Activated naive CD8-positive, alpha-beta T cell treated with anti-CD3 and anti-CD28 coated beads, Interleukin-2, amount 50 U/mL, for 24 hours (primary cell): ENCODE measurements around the gene SNRNP27.
"Not testable (repeated sequence)": the region's sequence is repeated elsewhere in the genome, so short reads cannot be mapped to it uniquely, and the experiment has no call there.

Experiments used
- ATAC-seq: fragments of 150-1000 bp; cut with Tn5 transposase; one replicate; pipeline ENCODE4 v1.10.0; 2021
- DNase-seq: peaks from one replicate; pipeline ENCODE4 v3.0.0; 2021
- H3K27ac Mint-ChIP-seq: one replicate; pipeline ENCODE4 v1.8.0; 2021; ENCODE audit warnings: mild to moderate bottlenecking, mixed read lengths
- H3K27me3 Mint-ChIP-seq: one replicate; pipeline ENCODE4 v1.8.0; 2021; ENCODE audit warnings: mixed read lengths
- H3K36me3 Mint-ChIP-seq: one replicate; pipeline ENCODE4 v1.8.0; 2021; ENCODE audit warnings: low read depth, mixed read lengths
- H3K4me1 Mint-ChIP-seq: one replicate; pipeline ENCODE4 v1.8.0; 2021; ENCODE audit warnings: mixed read lengths
- H3K4me3 Mint-ChIP-seq: one replicate; pipeline ENCODE4 v1.8.0; 2021; ENCODE audit warnings: mild to moderate bottlenecking, moderate library complexity, mixed read lengths
- H3K9me3 Mint-ChIP-seq: one replicate; pipeline ENCODE4 v1.8.0; 2021; ENCODE audit warnings: mixed read lengths

SNRNP27 gene

GRCh38 chr2:69947325-69947931 is 53.7 kb downstream of the SNRNP27 start:
- H3K4me3 Mint-ChIP-seq, result no peak overlapping the region
- peaks cover 3% of the 10 kb centered on the region for H3K36me3 Mint-ChIP-seq
- peaks cover 39% of the 10 kb centered on the region for H3K4me1 Mint-ChIP-seq
- no peaks in the 10 kb centered on the region for H3K9me3 Mint-ChIP-seq
- H3K27ac Mint-ChIP-seq, result no peak overlapping the region
- DNase-seq, result no peak
- no peak for ATAC-seq
- H3K27me3 Mint-ChIP-seq, result peaks cover 2% of the 10 kb centered on the region

GRCh38 chr2:69948032-69948962 is 54.5 kb downstream of the SNRNP27 start:
- H3K27ac Mint-ChIP-seq, result no peak overlapping the region

GRCh38 chr2:69948963-69949645 is 55.3 kb downstream of the SNRNP27 start:
- Mint-ChIP-seq H3K9me3 (no peaks in the 10 kb centered on the region), H3K36me3 (no peaks in the 10 kb centered on the region), H3K4me1 (peaks cover 33% of the 10 kb centered on the region), H3K27ac (no peak overlapping the region), H3K4me3 (no peak overlapping the region), H3K27me3 (peaks cover 2% of the 10 kb centered on the region)
- ATAC-seq, result no peak
- no peak for DNase-seq

More at GRCh38 chr2:69948032-69948962, 54.5 kb downstream of the SNRNP27 start:
- H3K36me3 Mint-ChIP-seq, result no peaks in the 10 kb centered on the region
- H3K27me3 Mint-ChIP-seq, result peaks cover 2% of the 10 kb centered on the region
- H3K4me3 Mint-ChIP-seq, result no peak overlapping the region
- H3K4me1 Mint-ChIP-seq, result peaks cover 34% of the 10 kb centered on the region
- ATAC-seq, result no peak
- no peaks in the 10 kb centered on the region for H3K9me3 Mint-ChIP-seq
- no peak for DNase-seq

- Mint-ChIP-seq H3K4me1 (peaks cover 26% of the 10 kb centered on the region), H3K27me3 (peaks cover 2% of the 10 kb centered on the region), H3K27ac (no peak overlapping the region), H3K36me3 (no peaks in the 10 kb centered on the region), H3K4me3 (no peak overlapping the region), H3K9me3 (no peaks in the 10 kb centered on the region)
- no peak for ATAC-seq
- DNase-seq, result no peak
Observed at GRCh38 chr2:69950241-69950640, 56.5 kb downstream of the SNRNP27 start.

- DNase-seq, ATAC-seq, H3K36me3 Mint-ChIP-seq, H3K4me3 Mint-ChIP-seq, H3K9me3 Mint-ChIP-seq, H3K27me3 Mint-ChIP-seq, H3K27ac Mint-ChIP-seq: not testable (repeated sequence)
- peaks cover 21% of the 10 kb centered on the region for H3K4me1 Mint-ChIP-seq
Observed at GRCh38 chr2:69950671-69951070, 56.9 kb downstream of the SNRNP27 start.

- ATAC-seq (no peak), DNase-seq (no peak)
- H3K4me1 Mint-ChIP-seq, result peaks cover 3% of the 10 kb centered on the region
- H3K36me3 Mint-ChIP-seq, result no peaks in the 10 kb centered on the region
- H3K27me3 Mint-ChIP-seq, result peaks cover 2% of the 10 kb centered on the region
- H3K9me3 Mint-ChIP-seq, result no peaks in the 10 kb centered on the region
- H3K4me3 Mint-ChIP-seq, result no peak overlapping the region
- H3K27ac Mint-ChIP-seq, result peak overlapping the region; percentile 23
Observed at GRCh38 chr2:69952336-69953115, 58.8 kb downstream of the SNRNP27 start.

- Mint-ChIP-seq H3K27ac (no peak overlapping the region), H3K9me3 (no peaks in the 10 kb centered on the region), H3K4me3 (no peak overlapping the region), H3K27me3 (peaks cover under 1% of the 10 kb centered on the region), H3K4me1 (no peaks in the 10 kb centered on the region), H3K36me3 (no peaks in the 10 kb centered on the region)
- ATAC-seq (no peak), DNase-seq (no peak)
Observed at GRCh38 chr2:69954084-69954483, 60.3 kb downstream of the SNRNP27 start.
